Activated CD4-positive, alpha-beta T cell treated with anti-CD3 and anti-CD28 coated beads, Interleukin-2, Interleukin-6, amounts not matched to agents 100 ng/mL and 50 ng/mL, durations not matched to agents 16 hours and 8 hours (primary cell): ENCODE data around the gene OR51L1.
A peak's percentile ranks its signal among the peaks of the same experiment; 100 is the strongest.
"Not testable (repeated sequence)": the region's sequence is repeated elsewhere in the genome, so short reads cannot be mapped to it uniquely, and the experiment has no call there.

ENCODE experiments used
- DNase-seq: peaks from one replicate; pipeline ENCODE4 v3.0.0-alpha.2; 2020

The OR51L1 gene

GRCh38 chr11:4994551-4994950, at the start of gene OR51L1:
Gene OR51L1, plus strand, starts transcription at chr11:4994851. Its CDS starts 4,132 bp downstream, at chr11:4998983.
- DNase-seq: no peak

- DNase-seq: no peak
These were observed 47.1 kb upstream of the OR51L1 start, which contains the start of gene OR51A4 for GRCh38 chr11:4947505-4947904. Gene OR51A4, minus strand, starts transcription at chr11:4947605. Its CDS starts 505 bp downstream, at chr11:4947100.

GRCh38 chr11:4955613-4956012, 39.0 kb upstream of the OR51L1 start, which contains the start of gene OR51A2:
Gene OR51A2, minus strand, starts transcription at chr11:4955713. Its CDS starts 0 bp downstream, at chr11:4955713.
- not testable (repeated sequence) for DNase-seq

- DNase-seq: no peak
These were observed 37.3 kb upstream of the OR51L1 start for GRCh38 chr11:4957396-4957795.

GRCh38 chr11:4960877-4961276, 33.8 kb upstream of the OR51L1 start:
- DNase-seq: no peak

GRCh38 chr11:4962816-4963215, 31.8 kb upstream of the OR51L1 start:
- DNase-seq: no peak

GRCh38 chr11:4975436-4975835, 19.2 kb upstream of the OR51L1 start:
- DNase-seq: no peak

- DNase-seq: no peak
These were observed 15.6 kb upstream of the OR51L1 start for GRCh38 chr11:4979036-4979435.

- DNase-seq: no peak
These were observed 12.0 kb upstream of the OR51L1 start for GRCh38 chr11:4982678-4983077.

GRCh38 chr11:4983841-4984240, 10.8 kb upstream of the OR51L1 start:
- DNase-seq: no peak

GRCh38 chr11:4991060-4991459, 3.6 kb upstream of the OR51L1 start:
- DNase-seq: no peak

- peak; percentile 46 for DNase-seq
These were observed 10.0 kb downstream of the OR51L1 start for GRCh38 chr11:5004424-5005274.

GRCh38 chr11:5007561-5007960, 12.9 kb downstream of the OR51L1 start:
- no peak for DNase-seq

- DNase-seq: no peak
These were observed 16.6 kb downstream of the OR51L1 start for GRCh38 chr11:5011254-5011653.

- no peak for DNase-seq
These were observed 18.4 kb downstream of the OR51L1 start for GRCh38 chr11:5013012-5013411.

- DNase-seq: no peak
These were observed 27.3 kb downstream of the OR51L1 start for GRCh38 chr11:5021996-5022395.

- DNase-seq: no peak
These were observed 42.0 kb downstream of the OR51L1 start for GRCh38 chr11:5036669-5037068.

- no peak for DNase-seq
These were observed 43.3 kb downstream of the OR51L1 start for GRCh38 chr11:5037926-5038325.

- DNase-seq: no peak
These were observed 43.7 kb downstream of the OR51L1 start for GRCh38 chr11:5038341-5038740.

- no peak for DNase-seq
These were observed 46.2 kb downstream of the OR51L1 start for GRCh38 chr11:5040876-5041275.

GRCh38 chr11:5042091-5042490, 47.4 kb downstream of the OR51L1 start:
- no peak for DNase-seq

GRCh38 chr11:5043380-5043779, 48.7 kb downstream of the OR51L1 start:
- peak; percentile 5 for DNase-seq

- no peak for DNase-seq
These were observed 51.6 kb downstream of the OR51L1 start, which contains the start of gene OR52J3 for GRCh38 chr11:5046226-5046625. Gene OR52J3, plus strand, starts transcription at chr11:5046526. Its CDS starts 0 bp downstream, at chr11:5046526.

- DNase-seq: no peak
These were observed 52.2 kb downstream of the OR51L1 start for GRCh38 chr11:5046754-5047330.
